Stimulated activated CD4-positive, alpha-beta T cell treated with anti-CD3 and anti-CD28 coated beads, Interleukin-15, amount 100 ng/mL, for 24 hours (primary cell): Measurements from ENCODE around the gene CDK5RAP3.

Experiments used
- DNase-seq: peaks from one replicate; pipeline ENCODE4 v3.0.0-alpha.2; 2020

CDK5RAP3 gene

DNA sequence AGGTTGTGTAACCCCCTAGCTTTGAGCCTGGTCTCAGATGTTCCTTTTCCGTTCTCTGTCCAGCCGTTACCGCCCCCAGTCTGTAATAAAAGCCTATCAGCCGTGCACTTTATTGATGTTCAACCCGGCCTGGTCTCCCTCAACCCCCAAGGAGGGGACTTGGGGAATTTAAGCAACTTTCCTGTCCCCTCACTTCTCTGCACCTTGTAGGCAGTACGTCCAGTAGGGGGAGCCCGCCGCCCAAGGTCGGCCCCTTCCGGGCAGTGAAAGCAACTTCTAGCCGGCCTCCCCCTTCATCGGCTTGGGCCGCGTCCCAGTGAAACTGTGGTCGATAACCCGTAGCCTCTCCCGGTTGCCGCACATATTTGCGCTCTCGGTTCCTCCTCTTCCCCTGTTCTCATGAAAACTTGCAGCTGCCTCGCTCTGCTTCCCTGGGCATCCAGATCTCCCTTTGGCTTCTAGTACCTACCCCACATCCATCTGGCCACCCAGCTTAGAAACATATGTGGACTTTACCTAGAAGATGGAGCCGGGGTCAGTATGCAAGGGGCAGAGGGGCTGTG is 21.6 kb upstream of the CDK5RAP3 start:
- peak; percentile 90 for DNase-seq

DNA sequence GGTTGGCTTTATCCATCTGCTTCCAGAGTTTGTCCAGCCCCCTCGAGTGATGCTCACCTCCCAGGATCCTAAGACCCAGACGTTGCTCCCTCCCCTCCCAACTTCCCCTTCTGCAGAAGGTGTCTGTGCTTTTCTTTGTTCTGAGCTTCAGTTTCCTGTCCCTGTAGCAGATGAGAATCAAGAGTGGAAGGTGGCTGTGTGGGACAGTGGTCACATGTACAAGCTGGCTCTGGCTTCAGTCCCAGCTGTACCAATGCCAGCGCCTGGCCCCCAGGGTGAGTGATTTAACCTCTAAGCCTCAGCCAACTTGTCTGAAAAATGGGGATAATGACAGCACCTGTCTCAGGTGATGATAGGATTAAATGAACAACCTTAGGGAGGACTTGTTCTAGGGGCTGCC is 21.0 kb upstream of the CDK5RAP3 start:
- DNase-seq, result no peak

DNA sequence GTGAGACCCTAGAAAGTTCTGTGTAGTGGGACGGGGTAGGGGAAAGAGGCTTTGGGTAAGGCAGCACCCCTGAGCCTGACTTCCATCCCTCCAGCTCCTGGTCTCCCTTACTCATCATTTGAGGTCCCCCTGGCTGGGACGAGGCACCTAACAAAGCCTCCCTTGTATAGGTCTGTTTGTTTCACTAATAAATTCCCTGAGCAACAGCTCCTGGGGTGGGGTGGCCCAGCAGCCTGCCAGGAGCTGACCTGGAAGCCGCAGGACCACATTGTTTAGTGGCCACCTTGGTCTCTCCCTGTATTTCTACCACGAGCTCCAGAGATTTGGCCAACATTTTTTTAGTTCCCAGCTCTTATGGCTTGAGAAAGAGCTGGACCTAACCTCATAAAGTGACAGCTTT is 20.5 kb upstream of the CDK5RAP3 start:
- DNase-seq, result no peak

DNA sequence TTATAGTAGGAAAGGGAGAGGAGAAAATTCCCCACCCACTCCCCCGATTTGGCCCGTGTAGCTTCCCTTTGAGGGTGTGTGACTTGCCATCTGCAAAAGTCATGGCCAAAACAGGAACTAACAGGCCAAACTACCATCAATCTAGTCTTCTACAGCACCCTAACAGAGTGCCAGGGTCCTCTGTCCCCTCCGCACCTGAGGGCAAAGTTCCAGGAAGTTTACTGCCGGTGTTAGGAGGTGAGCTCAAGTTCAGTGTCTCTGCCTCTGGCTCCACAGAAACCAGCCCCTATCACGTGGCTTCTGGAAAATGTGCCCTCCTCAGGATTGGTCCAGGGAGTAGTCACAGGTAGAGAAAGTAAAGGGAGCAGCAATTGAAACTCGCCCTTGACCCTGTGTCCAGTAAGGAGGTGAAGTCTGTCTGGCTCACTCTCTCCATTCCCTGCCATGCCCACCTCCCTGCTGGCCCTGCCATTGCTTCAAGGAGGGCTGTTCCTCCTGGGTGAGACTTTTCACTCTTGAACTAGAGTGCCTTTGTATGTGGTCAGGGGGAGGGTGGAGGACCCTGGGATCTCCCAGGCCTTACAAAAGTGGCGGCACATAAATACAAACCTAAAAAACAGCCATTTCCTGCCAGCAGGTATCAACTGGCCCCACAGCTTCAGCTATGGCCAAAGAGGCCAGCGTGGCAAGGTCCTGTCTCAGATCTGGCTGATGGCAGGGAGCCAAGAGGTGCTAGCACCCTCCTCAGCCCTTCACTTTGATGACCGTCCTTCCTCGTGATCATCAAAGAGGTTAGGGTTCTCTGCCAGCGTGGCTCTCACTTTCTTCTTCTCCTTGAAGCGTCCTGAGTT is 18.5 kb upstream of the CDK5RAP3 start:
- no peak for DNase-seq

DNA sequence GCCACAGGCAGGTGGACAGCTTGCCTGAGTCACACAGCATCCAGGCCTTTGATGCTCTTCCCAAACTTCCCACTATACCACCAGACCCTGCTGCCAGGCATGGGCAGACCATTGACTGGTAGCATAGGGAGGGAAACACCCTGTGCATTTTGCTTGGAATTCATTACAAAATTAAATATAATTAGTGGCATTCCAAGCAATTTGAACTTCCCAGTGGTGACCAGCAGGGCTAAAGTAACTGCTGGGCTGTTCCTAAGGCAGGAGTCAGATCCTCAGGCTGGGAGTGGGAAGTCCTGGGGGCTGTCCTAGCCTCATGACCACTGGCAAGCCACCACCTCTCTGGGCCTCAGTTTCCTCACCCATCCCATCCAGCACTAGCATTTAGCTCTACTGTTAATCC is 17.0 kb upstream of the CDK5RAP3 start:
- no peak for DNase-seq

DNA sequence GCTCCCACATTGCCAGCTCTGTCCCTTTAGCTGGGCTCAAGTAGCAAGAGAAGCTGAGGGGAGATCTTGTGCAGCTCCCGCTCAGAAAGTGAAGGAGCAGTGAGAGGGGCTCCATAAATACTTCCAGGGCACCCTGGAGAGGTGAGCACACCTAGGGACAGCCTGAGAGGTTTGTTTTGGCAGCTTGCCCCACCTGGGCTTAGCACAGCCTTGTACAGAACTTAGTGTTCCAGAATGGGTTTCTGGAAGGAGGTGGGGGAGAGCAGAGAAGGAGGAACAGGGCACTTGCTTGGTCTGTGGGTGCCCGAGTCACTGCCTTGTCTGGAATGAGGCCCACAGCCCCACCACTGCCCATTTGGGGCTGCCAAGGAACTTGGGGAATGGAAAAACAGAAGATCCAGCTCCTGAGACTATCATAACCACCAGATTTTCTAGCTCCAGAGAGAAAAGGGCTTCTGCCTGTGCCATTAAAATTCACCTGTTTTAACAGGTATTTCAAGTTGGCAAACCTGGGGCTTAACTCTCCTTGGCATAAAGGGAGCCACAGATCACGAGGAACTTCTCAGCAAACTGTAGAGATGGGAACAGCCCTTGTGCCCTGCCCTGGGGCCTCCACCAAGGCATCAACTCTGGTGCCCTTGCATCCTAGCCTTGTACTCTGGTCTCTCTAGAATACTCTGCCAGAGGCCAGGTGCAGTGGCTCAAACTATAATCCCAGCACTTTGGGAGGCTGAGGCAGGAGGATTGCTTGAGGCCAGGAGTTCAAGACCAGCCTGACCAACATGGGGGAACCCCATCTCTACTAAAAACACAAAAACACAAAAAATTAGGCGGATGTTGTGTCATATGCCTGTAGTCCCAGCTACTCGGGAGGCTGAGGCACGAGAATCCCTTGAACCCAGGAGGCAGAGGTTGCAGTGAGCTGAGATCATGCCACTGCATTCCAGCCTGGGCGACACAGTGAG is 15.1 kb upstream of the CDK5RAP3 start:
- DNase-seq, result no peak

DNA sequence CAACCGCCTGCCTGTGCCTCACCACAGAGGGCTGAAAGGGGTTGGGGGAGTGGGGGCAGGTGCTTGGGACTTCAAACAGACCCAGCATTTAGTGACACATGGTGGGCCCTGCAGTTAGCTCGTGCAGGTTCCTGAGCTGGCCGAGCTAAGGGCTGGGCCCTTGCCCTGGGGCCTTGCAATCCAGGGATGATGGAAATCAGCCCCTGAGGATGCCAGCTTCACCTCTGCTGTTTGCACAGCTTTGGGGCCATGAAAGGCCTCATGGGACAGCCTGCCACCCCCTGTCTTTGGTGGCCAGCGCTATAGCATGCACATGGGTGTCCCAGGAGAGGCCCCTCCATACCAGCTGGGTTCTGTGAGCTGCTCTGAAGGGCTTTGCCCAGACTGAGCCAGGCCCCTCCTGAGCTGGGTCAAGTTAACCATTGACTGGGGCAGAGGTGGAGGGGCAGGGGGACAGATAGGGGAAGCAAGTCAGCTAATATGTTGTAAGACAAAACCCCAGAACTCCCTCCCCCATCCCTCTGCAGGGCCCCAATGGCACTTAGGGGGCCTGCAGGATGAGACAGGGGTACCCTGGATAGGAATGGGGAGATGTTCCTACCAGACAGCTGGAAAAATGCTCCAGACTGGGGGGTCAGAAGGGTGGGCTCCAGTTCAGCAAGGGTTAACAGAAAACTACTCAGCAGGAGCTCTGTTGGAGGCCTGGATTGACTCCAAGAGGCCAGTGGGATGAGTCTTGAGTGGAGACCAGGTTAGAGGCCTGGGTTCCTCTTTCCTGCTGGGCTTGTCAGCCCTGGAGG is 13.9 kb upstream of the CDK5RAP3 start:
- no peak for DNase-seq

DNA sequence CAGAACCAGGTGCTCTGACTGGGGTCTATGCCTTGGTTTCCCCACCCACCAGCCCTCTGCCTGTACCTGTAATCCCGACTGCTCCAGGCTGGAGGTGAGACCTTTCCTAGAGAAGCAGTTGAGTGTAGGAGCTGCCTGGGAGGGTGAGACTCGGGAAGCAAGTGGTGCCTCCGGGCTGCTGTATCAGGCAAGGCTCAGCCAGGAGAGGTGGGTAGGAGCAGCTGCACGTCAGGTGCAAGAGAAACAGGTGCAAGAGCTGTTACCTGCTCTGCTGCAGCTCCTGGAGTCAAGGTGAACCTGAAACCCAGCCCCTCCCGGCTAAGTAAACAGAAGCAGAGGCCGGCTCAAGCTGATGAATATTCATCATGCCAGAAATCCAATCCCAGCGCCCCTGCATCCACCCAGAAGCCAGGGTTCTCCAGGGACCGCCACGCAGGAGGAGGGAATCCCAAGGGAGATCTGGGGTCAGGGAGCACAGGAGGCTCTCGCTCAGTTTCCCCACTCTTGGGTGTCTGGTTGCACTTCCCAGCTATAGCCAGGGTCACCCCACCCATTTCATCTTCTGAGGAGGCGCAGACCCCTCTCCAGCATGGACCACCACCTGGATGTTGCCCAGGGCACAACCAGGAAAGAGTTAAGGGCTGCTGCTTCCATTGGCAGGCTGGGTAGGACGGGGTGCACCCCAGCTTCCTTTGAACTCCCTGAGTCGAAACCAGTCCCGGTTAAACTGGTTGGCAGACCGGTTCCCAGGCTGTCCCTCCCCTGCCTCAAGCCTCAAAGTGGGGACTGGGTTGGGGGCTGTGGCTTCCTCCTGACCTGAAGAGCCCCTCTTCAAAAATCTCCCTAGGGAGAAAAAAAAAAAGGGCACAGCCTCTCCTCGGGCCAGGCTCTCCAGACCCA is 13.1 kb upstream of the CDK5RAP3 start, which contains the start of gene PRR15L:
Gene PRR15L, minus strand, starts transcription at position 293 of the 900 bp plus-strand sequence. CDS start 4,649 bp downstream, outside the sequence.
- no peak for DNase-seq

DNA sequence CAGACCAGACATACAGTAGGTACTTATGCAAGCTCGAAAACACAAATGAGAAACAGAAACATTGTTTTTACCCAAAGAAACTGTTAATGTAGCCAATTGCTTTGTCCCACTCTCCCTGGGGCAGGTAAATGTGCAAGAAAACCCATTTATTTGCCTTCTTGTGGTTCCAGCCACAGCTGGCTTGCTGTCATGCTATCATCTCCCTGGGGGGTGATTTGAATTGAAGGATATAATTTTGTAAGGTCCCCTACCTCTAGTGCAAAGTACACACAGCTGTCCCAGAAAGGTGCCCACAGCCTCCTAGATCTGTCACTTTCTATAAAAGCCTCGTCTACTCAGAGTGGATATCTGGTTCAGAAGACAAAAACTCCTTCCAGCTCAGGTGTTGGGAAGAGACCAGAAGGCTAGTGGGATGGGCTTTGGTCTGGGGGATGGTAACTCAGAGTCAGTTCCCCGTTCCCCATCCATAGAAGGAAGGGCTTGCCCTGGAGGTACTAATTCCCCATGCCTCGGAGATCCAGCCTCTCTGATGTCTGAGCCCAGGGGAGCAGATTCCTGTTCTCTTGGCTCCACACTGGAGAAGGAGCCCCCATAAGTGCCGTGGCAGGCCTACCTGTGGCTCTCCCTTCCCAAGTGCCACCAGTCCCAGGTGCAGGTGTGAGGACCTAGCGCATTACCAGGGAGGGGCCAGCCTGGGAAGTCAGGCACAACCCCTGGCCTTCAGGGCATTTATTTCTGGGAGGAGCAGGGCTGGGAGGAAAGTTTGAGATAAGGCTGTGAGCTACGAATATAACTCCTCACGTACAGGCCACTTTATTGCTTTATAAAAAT is 10.9 kb upstream of the CDK5RAP3 start:
- no peak for DNase-seq

DNA sequence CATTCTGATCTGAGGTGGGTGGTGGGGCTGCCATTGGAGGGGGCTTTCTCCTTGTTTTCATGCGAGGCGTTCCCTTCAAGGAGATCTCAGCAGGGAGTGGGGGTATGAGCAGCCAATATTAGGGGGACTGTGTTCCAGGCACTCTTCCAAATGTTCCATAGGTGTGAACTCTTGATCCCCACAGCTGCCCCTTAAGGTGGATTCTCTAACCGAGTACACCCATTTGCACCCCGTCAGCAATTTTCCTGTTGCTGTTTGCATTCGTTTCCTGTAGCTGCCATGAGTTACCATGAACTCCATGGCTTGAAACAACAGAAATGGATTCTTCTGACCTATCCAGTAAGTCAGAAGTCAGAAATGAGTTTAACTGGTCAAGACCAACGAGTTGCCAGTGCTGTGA is 9.5 kb upstream of the CDK5RAP3 start:
- no peak for DNase-seq

DNA sequence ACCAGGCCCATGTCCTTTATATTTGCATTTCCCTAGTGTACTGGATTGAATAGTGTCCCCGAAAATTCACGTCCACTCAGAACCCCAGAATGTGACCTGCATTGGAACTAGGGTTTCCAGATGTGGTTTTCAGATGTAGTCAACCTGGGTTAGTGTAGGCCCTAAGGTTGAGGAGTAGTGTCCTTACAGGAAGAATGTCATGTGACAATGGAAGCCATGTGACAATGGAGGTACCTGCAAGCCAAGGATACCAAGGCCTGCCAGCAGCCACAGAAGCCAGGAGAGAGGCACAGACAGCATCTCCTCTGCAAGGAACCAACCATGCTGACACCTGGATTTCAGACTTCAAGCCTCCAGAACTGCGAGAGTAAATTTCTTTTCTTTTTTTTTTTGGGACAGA is 8.0 kb upstream of the CDK5RAP3 start:
- DNase-seq, result no peak

DNA sequence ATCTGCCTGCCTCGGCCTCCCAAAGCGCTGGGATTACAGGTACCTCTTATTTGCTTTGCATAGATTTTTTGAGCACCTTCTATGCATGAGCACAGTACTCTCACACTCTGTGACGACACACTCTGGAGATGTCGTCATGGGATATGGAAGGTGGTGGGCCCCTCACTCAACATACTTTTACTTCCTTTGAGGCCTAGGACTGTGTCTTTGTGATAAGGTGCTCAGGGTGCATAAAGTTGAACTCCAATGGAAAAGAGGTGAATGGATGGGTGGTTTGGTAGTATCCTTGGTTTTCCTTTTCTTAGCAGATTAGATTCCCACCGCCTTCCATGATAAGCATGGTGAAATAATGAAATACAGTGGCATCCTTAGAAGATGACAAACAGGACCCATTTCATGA is 6.1 kb upstream of the CDK5RAP3 start:
- no peak for DNase-seq

DNA sequence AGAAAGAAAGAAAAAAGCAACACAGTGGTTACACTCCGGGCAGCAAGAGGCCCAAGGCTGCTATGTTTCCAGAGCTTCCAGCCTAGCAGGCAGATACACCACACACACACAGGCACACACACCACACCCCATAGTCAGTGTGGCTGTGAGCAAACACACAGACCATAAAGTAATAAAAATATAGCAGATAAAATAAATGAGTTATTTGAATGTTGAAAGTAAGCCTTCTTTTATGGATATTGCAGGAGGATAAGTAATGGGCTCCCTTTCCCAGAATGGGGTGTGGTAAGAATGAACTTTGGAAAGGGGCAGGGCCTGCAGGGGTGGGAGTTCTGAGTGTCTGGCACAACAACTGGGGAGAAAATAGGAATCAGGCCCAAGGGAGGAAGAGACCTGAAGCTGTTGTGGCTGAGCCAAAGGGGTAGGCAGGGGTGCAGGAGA is 4.8 kb upstream of the CDK5RAP3 start:
- DNase-seq, result no peak

DNA sequence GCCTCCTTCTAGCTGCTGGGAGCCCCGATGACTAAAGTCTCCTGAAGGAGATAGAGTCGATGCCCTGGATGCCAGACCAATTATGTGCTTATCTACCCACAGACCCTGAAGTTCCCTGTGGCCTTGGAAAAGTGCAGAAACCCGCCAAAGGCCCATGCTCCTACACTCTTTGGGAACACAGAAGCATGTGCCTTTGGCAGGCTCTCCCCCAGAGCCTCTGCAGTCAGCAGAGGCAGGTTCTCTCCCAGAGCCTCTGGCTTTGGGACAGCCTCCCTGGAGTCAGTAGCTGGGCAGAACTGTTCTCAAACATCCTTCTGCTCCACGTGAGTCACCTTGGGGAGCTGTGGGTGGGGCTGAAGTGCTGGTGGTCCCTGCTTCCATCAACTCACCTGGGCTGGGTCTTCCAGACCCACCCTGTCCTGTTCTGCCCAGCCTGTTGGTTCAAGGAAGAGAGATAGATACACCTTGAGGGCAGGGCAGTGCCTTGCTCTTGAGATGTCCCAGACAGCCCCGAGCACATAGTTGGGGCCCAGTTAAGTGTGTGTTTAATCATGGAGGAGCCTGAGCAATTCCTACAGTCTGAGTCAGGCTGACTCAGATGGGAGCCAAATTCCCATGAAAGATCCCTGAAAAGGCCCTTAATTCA is 3.2 kb upstream of the CDK5RAP3 start:
- DNase-seq, result no peak

DNA sequence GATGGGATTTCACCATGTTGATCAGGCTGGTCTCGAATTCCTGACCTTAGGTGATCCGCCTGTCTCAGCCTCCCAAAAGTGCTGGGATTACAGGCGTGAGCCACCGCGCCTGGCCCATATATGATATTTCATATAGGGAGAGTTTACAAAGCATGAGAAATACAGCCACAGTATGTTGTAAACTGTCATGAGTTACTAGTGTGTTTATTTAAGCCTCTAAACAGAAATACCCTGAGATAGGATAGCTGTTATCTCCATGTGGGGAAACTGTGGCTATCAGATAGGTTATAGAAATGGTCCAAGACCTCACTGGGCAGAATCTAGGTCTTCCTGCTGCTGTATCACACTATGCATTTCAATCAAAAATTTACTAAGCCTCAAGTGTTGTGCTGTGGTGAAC is 2.1 kb upstream of the CDK5RAP3 start:
- DNase-seq, result no peak

DNA sequence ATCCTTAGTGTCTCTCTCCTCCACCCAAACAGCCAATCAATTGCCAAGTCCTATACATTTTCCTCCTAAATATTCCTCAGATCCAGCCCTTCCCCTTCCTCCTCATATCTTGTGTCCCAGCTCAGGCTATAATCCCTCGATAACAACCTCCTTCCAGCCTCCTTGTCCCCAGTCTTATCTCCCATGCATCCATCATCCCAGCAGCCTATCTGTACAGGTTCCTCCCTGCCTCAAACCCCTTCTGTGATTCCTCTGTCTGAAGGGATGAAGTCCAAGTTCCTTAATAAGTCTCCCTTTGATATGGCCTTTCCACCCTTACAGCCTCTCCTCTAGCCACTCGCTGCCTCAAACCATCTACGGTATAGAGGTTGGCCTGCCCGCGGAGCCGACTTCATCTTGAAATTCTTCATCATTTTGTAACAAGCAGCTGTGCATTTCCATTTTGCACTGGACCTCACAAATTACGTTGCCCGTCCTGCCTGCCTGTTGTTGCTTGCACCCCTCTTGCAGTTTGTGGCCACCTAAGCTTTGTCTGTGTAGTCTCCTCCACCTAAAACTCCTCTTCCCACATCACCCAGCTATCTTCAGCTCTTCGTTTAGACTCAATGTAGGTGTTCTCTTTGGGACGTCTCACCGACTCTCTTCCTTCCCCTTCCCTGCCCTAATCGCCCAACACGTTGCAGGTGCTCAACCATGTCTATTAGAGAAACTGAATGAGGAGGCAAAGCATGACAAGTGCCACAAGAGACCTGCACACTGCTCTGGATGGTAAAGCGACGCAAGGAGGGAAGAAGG is 786 bp upstream of the CDK5RAP3 start:
- DNase-seq, result no peak

DNA sequence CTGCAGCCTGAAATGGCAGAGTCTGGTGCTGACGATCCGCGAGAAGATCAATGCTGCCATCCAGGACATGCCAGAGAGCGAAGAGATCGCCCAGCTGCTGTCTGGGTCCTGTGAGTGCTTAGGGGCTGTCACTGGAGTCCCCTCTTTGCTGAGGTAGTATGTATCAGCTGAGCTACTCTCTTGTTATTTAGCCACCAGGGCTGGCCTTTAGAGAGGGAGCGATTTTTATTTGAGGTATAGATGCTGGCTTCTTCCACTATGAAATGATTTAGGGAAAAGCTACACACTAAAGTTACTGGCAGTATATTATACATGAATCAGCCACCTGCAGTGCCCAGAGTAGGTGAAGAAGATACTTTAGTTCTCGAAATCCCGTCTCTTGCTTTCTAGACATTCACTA is 2.6 kb downstream of the CDK5RAP3 start:
- DNase-seq, result no peak

DNA sequence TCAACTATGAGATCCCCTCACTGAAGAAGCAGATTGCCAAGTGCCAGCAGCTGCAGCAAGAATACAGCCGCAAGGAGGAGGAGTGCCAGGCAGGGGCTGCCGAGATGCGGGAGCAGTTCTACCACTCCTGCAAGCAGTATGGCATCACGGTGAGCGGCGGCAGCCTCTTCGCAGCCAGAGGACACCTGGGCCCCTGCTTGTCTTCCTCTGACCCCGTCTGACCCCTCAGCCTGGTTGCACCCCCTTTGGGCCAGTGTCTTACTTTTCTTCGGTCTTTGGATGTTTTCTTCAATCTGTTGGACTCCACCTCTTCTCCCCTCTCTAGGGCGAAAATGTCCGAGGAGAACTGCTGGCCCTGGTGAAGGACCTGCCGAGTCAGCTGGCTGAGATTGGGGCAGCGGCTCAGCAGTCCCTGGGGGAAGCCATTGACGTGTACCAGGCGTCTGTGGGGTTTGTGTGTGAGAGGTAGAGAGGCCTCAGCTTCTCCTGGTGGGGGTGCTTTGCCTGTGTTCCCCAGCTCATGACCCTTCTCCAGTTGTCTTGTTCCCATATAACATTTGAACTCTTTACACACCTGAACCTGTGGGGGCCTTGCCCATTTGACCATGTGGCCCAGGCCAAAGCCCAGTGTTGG is 4.4 kb downstream of the CDK5RAP3 start:
- DNase-seq, result no peak

DNA sequence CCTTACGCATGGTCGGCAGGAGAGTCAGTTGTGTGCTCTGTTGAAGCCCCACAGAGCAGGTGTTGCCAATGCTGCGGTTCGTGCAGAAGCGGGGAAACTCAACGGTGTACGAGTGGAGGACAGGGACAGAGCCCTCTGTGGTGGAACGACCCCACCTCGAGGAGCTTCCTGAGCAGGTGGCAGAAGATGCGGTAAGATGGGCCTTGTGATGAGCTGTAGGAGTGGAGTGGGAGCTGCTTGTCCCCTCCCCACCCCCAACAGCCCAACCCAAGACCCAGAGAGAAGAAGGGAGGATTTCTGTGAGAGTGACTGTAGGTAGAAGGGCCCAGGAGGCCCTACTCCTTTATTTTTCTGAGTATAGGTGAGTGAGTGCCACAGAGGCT is 4.9 kb downstream of the CDK5RAP3 start:
- DNase-seq, result no peak
